CD4-positive, alpha-beta T cell treated with Interleukin-15 for 4 hours (primary cell): ENCODE data around the gene SORCS2.

ENCODE experiments used
- DNase-seq: peaks from one replicate; pipeline ENCODE4 v3.0.0-alpha.2; 2020; ENCODE audit warnings: low spot score

SORCS2 gene

DNA sequence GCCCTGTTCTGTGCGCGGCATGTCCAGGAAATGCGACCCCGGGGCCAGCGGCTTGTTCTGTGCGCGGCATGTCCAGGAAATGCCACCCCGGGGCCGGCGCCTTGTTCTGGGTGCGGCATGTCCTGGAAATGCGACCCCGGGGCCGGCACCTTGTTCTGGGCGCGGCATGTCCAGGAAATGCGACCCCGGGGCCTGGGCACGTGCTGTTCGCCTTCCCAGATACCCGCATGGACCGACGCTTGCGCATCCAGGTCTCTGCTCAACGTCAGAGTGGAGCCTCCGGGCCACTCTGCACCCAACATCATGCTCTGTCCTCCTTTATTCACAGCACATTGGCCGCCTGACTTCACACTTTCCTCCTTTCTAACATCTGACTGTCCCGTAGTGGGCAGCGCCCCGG lies 318.2 kb downstream of the SORCS2 start:
- DNase-seq = no peak

DNA sequence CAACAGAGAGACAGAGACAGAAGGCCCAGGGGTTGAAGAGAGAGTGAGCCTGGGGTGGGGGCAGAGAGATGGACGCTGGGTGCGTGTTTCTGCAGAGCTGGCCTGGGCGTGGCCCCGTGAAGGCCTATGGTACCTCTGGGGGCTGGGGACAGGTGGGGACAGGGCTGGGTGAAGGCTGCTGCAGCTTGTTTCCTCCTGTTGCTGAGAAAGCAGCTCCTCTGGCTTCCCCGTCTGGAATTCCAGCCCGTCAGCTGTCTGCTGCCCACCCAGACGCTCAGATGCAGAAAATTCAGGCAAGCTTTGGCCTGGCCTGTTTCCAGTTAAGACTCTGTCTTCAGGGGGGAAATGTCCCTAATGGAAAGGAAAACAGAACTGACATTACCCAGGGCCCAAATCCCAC lies 319.2 kb downstream of the SORCS2 start:
- DNase-seq = no peak

DNA sequence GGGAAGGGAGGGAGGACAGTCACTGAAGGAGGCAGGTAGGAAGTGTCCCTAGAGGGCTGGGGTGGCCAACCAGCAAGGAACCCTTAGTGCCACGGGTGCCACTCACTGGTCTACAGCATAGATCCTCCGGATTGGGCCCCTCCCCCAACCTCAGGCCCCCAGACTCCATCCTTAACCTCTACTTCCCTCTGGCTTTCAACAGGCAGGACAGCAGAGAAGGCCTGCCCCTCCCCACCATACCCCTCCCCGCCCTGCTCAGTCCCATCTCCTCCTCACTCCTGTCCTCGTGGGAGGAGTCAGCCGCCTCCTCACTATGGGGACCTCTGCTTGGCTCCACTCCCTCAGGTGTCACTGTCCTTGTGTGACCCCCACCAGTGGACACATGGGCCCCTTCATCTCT lies 320.1 kb downstream of the SORCS2 start:
- no peak for DNase-seq

DNA sequence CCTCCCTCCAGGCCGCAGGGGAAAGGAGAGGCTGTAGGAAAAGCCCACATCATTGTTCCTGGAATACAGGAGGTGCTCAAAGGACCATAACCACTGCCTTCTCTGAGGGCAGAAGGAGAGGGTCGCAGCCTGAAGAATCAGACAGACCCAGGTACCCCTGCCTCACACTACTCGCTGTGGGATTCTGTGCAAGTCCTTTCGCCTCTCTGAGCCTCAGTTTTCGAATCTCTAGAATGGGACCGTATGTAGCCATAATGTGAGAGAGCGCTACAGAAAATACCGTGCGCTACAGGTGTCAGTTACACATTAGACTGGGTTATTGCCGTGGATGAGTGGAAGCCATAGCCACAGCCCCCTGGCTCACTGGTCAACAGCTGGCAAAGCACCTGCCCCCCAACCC lies 320.6 kb downstream of the SORCS2 start:
- no peak for DNase-seq

DNA sequence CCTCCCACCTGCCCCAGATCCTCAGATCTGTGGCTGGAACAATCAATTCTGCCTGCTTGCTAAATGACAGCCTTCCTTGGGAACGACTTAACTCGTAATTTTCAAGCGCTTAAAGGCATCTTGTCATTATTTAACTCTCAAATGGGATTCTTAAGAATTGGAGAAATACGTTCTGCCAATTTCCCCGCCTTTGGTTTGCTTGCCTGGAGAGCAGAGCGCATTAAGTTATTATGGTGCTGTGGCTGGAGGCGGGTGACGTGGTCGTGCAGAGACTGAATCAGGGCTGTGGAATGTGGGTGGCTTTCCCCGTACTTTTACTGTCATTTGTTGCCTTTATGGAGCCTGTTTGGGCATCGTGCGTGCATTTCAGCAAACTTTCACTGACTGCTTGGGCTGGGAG lies 321.3 kb downstream of the SORCS2 start:
- DNase-seq = no peak

DNA sequence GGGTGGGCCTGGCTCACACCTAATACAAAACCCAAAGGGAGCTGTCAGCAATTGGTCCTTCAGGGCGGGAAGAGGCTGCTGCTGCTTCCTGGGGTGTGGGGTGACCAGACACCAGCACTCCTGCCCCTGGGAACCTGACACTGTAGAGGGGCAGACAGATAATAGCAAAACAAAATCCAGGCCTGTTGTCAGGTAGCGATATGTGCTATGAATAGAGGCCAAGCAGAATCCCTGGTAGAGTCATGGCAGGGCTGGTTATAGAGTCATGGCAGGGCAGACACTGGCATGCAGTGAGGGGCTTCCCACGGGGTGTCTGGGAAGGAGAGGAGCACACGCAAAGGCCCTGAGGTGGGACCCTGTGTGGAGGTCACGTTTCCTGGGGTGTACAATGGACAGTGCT lies 321.9 kb downstream of the SORCS2 start:
- DNase-seq = no peak

DNA sequence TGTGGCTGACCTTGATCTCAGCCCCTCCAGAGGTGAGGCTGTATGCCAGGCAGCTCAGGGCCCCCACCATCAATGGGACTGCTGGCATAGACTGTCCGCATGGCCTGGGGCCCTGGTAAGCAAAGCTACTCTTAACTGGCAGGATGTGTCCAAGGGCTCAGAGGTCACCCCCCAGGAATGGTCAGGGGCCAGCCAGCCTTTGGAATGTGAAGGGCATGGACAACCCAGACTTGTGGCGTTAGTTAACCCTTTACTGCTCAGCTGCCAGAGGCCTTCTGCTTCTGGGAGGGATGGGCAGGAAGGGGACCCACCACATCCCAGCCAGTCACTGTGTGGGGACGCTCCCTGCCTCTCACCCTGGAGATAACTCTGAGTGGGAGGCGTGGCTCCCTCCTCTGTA lies 322.5 kb downstream of the SORCS2 start:
- no peak for DNase-seq

DNA sequence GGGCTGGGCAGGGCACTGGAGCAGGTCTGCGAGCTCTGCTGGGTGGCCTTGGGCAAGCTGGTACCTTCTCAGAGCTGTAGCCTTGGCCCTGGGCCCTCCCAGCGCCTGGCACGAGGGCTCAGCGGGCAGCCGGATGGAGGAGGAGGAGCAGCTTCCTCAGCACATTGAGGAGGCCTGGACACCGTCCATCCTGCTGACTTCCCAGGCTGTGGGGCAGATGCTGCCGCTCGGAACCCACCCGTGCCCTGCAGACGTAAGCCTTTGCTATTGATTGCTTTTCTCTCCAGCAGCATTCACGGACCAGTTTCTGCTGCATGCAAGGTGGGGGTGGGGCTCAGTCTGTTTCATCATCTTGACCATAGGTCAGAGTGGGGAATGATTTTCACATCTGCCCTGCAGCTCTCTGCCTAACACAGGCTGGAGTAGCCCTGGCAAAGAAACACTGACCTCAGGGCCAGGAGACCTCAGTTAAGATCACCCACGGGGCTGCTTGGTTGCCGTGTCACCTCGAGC lies 323.1 kb downstream of the SORCS2 start:
- DNase-seq = no peak

DNA sequence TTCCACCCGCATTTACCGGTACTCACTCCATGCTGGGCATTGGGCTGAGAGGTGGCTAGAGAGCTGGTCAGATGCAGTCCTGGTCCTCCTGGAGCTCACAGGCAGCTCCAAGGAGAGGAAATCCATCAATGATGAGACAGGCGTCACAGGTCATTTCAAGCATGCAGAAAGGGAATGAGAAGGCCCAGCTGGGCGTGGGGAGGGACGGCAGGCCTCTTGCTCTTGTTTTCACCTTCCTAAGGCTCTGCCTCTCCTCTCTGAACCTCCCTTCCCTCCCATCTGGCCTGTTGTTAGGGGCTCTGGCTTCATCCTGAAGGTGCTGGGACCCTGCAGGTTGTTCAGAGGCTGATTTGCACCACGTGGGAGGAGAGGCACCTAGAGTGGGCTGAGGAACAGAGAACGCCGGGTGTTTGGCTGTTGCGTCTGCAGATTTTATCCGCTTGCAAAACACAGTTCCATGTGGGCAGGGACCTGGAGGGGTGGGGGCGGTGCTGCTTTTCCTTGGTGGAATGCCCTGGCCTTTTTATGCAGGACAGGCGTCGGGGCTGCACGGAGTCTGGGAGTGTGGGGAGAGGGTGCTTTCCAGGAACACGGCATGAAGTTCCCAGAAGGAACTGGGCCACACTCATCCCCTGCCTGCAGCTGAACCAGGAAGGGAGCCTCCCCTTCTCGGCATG lies 323.9 kb downstream of the SORCS2 start:
- DNase-seq = no peak

DNA sequence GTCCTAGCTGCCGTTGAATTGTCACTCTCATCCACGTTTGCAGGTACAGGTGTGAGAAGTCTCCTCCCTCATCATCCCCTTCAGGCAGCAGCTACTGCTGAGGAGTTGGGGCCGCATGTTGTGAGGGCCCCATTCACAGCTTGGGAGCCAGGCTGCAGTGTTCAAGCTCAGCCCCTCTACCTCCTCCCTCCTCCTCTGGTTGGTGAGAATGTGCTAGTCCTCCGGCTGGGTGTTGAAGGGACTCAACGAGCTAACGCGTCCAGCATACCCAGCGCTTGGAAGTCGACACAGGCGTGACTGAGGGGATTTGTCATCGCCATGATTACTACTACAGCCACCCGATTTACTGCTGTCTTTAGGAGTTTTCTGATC lies 324.4 kb downstream of the SORCS2 start:
- no peak for DNase-seq

DNA sequence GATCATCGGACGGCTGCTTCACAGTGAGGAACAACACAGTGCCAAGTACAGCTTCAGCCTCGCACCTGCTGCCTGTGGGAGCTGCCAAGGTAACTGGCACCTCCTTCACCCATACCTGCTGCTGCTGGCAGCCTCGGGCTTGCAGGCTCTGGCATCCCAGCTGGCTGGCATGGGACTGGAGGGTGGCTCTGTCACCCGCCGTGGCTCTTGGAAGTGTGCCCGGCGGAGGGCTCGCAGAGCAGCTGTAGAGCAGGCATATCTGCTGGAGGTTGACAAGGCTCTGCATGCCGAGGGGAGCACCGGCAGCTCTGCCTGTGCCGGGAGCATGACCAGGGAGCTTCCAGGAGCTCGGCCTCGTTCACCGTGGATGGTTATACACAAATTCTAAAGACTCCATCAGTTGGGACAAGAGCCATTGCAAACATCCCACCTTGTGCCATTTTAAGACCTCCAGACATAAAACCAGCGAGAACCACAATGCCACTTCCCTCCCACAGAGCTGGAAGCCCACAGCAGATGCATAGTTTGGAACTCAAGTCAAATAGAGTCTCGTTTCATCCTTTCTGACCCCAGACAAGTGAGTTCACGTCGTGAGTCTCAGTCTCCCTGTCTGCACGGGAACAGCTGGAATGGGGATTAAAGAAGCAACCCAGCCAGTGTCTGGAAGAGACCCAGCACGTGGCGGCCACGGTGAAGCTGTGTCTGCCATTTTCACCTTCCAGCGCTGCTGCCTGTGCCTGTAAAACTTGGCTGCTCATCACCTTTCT lies 326.7 kb downstream of the SORCS2 start:
- no peak for DNase-seq

DNA sequence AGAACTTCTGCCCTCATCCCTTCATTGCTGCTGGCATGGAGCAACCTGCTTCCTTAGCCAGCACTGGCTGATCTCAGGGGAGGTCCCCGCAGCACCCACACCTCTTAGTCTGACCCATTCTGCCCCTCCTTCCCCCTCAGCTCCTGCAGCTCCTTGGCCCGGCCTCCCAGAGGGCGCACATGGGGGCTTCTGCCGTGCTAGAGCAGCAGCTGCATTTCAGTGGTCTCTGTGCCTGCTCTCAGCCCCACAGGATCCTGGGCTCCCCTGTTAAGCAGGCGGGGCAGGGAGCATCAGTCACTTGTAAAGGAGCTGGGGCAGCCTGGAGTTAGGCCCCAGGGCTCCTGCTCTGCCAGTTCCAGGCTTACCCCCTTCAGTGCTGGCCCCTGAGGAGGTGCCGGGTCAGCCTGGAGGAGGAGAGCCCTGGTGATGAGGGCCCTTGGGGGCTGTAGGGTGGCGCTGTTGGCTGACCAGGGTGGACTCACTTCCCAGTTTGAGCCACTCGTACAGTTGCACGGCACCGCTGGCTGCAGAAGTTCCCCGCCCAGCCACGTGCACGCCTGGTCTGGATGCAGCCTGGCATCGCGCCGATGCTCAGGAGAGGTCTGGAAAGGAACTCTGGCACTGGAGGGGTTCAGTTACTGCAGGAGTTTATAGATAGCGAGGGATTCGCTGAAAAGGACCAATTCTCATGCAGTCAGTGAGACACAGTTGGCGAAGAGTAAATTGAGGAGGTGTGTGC lies 327.5 kb downstream of the SORCS2 start:
- DNase-seq = no peak

DNA sequence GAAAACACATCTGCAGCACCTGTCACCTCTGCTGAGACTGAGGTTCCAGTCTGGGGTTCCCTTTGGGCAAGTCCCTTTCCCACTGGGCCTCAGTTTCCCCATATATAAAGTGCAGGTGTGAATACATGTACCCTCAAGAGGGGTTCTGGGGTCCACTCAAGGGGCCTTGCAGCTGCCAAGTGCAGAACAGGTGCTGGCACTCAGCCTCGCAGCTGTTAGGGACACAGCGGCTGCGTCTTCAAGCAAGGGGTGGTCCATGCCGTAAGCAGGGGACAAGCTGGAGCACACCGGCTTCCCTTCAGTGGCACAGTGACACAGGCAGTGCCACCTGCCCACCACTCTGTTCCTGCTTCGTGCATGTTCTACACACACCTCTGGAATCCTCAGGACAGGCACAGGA lies 329.3 kb downstream of the SORCS2 start:
- DNase-seq = no peak

DNA sequence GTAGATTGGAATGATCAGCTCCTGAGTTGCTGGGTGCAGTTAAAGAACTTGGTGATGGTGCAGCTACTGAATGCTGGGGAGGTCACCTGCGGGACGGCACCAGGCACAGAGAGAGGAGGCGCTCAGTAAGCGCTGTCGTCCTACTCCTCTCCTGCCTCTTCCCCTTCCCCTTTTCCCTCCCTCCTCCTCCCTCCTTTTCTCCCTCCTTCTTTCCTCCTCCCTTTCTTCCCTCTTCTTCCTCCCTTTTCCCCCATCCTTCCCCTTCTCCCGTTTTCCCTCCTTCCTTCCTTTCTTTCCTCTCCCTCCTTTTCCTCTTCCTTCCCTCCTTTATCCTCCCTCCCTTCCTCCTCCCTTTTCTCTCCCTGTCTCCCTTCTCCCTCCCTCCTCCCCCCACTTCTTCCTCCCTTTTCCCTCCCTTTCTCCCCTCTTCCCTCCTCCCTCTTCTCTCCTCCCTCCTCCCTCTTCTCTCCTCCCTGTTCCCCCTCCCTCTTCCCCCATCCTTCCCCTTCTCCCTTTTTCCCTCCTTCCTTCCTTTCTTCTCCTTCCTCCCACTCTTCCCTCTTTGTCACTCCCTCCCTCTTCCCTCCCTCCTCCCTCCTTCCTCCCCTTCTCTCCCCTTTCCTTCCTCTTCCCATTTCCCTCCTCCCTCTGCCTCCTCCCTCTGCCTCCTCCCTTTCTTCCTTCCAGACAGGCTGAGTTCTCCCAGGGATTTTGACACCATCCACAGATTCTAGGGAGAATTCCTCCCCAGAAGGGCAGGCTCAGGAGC lies 330.3 kb downstream of the SORCS2 start:
- no peak for DNase-seq

DNA sequence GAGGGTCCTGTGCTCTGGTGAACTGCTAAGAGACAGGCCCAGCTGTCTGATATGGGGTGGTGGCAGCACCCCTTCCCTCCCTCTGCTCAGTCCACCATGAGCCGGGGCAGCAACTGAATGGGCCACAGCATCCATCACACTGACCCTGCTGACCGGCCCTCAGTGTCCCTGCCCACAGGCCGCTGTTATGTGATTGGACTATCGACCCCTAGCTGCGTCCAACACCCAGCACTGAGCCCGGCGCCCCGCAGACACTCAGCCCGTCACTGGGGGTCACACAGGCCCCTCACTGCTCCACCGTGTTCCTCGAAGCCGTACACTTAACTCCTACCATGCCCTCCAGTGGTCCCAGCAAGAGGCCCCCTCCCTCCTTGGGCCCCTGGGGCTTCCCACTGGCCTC lies 331.2 kb downstream of the SORCS2 start:
- DNase-seq = no peak

DNA sequence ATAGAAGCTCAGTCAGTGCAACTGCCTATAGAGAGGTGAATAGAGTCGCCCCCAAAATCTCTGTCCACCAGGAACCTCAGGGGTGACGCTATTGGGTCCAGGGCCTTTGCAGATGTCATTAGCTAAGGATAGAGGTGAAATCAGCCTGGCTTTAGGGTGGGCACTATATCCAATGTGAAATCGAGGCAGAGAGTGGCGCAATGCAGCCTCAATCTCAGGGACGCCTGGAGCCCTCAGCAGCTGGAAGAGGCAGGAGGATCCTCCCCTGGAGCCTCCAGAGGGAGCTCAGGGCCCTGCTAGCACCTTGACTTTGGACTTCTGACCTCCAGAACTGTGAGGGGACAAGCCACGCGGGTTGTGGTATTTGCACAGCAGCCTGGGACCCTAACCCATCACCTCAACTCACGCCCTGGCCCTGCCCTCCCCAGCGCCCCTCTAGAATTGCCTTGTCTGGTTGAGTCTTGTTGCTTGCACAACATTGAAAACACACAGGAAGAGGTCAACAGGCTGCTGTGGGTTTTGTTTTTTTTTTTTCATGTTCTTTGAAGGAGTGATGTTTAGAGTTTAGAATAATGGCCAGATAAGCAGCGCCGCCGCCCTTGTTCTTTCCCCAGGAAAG lies 331.8 kb downstream of the SORCS2 start:
- no peak for DNase-seq

DNA sequence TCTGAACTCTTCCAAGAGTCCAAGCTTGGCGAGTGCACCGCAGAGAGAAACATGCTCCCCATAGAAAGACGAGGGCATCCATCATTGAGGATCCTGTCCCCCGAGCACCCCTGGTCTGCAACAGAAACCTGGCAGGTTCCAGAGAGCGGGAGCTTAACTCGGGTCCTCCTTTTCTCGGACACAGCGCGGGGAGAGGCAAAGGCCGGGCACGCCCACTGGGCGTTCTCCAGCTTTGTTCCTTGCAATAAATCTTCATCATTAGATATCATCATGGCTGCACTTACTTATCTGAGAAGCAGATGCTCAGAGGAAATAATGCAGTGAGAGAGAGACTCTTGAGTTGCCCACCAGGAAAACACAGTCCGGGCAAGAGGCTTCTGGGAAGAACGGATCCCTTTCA lies 332.5 kb downstream of the SORCS2 start:
- DNase-seq = no peak

DNA sequence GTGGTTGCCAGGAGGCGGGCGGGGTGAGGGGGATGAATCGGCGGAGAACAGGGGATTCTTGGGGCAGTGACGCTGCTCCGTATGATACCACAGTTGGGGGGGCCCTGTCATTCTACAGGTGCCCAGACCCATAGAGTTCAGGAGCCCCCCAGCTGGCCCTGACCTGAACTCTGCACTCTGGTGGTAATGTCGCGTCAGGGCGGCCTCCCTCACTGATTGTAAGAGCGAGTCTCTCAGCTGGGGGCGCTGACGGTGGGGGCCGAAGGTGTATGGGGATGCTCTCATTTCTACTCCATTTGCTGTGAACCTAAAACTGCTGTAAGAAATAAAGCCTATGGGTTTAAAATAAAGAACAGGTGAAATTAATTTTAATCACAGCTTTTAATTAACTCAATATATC lies 334.2 kb downstream of the SORCS2 start:
- no peak for DNase-seq

DNA sequence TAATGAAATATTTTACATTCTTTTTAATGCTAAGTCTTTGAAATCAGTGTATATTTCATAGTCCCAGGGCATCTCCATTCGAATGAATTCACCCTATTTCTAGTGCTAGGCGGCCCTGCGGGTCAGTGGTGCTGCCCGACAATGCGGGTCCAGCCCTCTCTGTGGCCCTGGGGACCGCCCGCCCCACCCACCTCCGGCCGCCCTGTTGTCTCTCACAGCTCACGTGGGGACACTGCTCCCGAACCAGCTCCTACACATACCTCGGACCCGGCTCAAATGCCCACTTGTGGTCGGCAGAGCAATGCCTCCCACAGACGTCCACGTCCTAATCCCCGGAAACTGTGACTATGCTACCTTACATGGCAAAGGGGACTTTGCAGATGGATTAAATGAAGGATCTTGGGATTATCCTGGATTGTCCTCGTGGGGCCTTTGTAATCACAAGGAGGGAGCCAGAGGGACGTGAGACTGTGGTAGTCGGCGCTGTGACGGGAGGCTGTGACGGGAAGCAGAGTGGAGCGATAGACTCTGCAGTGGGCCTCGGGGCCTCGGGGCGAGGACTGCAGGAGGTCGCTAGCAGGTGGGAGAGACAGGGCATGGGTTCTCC lies 334.7 kb downstream of the SORCS2 start:
- no peak for DNase-seq

DNA sequence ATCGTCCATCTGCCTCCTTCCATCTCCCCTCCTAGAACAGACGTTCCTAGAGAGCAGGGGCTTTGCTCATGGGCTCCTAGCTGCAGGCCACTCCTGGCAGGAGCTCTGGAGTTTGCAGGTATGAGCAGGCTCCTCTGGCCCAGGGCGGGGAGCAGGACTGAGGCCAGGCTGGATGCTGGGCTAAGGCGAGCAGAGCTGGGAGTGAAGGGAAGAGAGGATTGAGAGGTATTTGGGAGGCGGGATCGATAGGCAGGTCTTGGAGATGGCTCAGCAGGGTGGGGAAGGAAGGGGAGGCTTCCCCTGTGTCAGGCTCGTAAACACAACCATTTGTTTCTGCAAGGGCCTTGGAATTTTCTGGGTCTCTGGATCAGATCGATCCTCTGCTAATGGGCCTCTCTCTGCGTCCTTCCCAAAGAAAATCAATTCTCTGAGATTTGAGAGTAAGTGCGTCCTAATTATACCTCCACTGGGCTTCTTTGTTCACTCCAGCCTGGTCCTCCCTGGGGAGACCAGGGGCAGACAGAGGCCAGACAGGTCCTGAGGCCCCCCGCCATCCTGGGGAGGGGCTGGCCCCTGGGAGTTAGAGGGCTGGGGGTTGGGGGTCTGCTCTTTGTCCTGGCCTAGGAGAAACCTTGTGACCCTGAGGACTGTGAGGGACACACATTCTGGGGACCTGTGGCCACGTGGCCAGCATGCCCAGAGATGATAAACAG lies 337.2 kb downstream of the SORCS2 start:
- no peak for DNase-seq

DNA sequence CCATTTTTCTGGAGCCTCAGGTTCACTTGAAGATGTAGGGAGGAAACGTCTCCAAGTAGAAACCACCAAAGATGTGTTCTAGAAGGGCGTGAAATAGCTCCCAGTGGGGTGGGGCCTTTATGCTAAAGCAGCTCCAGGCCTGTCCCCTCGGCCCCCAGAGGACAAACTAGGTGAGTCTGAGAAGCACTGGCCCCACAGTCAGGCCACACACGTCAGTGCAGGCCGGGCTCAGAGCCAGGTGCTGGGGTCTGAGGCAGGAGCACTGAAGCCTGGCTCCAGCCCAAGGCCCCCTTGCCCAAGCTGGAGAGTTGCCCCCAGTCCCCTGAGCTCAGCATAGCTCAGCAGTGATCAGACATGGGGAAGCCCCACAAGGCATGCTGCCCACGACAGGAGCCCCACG lies 337.7 kb downstream of the SORCS2 start:
- DNase-seq = no peak
